GM23338 (cell line): ENCODE data around the gene PPP4R3C.

Source experiments
- CREB1 ChIP-seq: fragments of 250-450 bp; sonication (Bioruptor Pico); IDR thresholded peaks from 2 replicates; pipeline ENCODE4 v1.5.0; 2020; ENCODE audit warnings: low read depth, mild to moderate bottlenecking, moderate library complexity
- CTCF ChIP-seq, 2 experiments: fragments of 200-600 bp in 1 of 2; sonication (generic) in 1 of 2; conservative IDR thresholded peaks; 2 replicates each; pipeline versions ENCODE4 v1.5.1 to v1.6.1; 2016 to 2017; ENCODE audit warnings: antibody characterized with exemption in 2 of 2, low read depth in 2 of 2, mild to moderate bottlenecking in 2 of 2, moderate library complexity in 1 of 2
- EZH2 ChIP-seq: fragments of 200-600 bp; sonication (generic); IDR thresholded peaks from one replicate; pipeline ENCODE4 v1.8.0; 2017; ENCODE audit warnings: antibody characterized with exemption, mild to moderate bottlenecking, low read depth; ENCODE audit not compliant: unreplicated experiment
- EZH2phosphoT487 ChIP-seq: fragments of 200-600 bp; sonication (generic); IDR thresholded peaks from one replicate; pipeline ENCODE4 v1.8.1; 2018; ENCODE audit warnings: antibody characterized with exemption; ENCODE audit not compliant: unreplicated experiment
- NANOG ChIP-seq: IDR thresholded peaks from 2 replicates; pipeline ENCODE4 v1.6.1; 2016; ENCODE audit warnings: antibody characterized with exemption, borderline replicate concordance
- POLR2AphosphoS5 ChIP-seq: IDR thresholded peaks from 2 replicates; pipeline ENCODE4 v1.6.1; 2016; ENCODE audit warnings: antibody characterized with exemption, low read depth
- REST ChIP-seq: IDR thresholded peaks from one replicate; pipeline ENCODE4 v1.6.1; 2018; ENCODE audit warnings: antibody characterized with exemption; ENCODE audit not compliant: unreplicated experiment
- STAT1 ChIP-seq: IDR thresholded peaks from one replicate; pipeline ENCODE4 v1.6.1; 2016; ENCODE audit warnings: antibody characterized with exemption; ENCODE audit not compliant: unreplicated experiment
- ZNF331 ChIP-seq: fragments of 250-450 bp; sonication (Bioruptor Pico); IDR thresholded peaks from 2 replicates; pipeline ENCODE4 v1.5.0; 2020; ENCODE audit warnings: low read depth, mild to moderate bottlenecking, moderate library complexity

GRCh38 chrX:27463187-27463586 lies at the start of gene PPP4R3C:
- TF ChIP-seq POLR2AphosphoS5 (no peak), CTCF (conservative IDR thresholded peaks at IDR 0.05; ENCODE audit: low read depth in 2 of 2) (no peak), ZNF331 (CRISPR knock-in tag) (no peak), STAT1 (no peak), EZH2 (no peak), CREB1 (no peak), NANOG (no peak), REST (no peak), EZH2phosphoT487 (no peak)
